Activated naive CD8-positive, alpha-beta T cell treated with anti-CD3 and anti-CD28 coated beads, Interleukin-2, amount 50 U/mL, for 16 hours (primary cell): ENCODE data around the gene DMGDH.

Source experiments
- DNase-seq: peaks from one replicate; pipeline ENCODE4 v3.0.0-alpha.2; 2020; ENCODE audit warnings: low read depth, low spot score

The DMGDH gene

DNA sequence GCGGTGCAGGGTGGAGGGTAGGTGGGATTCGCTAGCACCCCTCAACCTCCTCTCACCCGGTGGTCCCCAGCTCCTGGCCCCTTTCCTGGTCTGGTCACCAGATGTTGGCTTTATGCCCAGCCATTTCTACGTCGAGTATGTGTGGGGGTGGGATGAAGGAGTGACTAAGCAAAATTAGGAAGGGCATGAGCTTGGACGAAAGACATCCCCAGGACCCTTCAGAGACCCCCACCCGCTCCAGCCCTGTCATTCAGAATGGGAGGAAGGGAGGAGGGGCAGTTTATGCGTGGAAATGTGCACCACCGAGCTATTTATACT lies 835 bp upstream of the DMGDH start:
- DNase-seq, result no peak

- DNase-seq, result no peak
Observed at GRCh38 chr5:79062436-79062835, 7.0 kb downstream of the DMGDH start.

GRCh38 chr5:79059674-79060073 lies 9.8 kb downstream of the DMGDH start:
- DNase-seq, result no peak

- DNase-seq, result no peak
Observed at GRCh38 chr5:79056847-79057246, 12.6 kb downstream of the DMGDH start.

GRCh38 chr5:79055017-79055416 lies 14.5 kb downstream of the DMGDH start:
- no peak for DNase-seq

DNA sequence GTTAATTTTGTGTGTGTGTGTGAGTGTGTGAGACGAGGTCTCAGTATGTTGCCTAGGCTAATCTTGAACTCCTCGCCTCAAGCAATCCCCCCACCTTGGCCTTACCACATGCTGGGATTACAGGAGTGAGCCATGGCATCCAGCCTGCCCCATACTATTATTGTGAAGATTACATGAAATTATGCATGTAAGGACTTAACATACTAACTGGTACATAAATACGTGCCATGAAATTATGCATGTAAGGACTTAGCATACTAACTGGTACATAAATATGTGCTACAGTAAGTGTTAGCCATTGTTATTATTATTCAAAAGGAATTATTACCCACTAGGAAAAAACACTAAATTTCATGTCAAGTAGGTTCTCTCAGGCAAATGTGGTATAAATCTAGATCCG lies 16.2 kb downstream of the DMGDH start:
- no peak for DNase-seq

DNA sequence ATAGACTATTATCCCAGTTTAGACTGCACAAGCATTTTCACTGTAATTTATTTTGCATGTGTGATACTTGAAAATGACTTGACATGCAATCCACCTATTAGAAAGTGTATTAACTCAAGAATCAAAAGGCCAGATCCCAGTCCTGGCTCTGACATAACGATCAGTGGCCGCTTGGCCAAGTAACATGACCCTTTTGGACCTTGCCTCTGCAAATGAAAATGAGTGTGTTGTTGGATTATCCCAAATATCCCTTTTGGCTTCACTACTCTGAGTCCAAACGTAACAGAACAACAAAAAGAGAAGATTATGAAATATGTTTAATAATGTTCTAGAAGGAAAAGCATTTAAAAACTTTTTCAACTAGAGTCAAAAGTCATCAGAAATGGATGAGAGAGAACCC lies 19.0 kb downstream of the DMGDH start:
- DNase-seq, result no peak

DNA sequence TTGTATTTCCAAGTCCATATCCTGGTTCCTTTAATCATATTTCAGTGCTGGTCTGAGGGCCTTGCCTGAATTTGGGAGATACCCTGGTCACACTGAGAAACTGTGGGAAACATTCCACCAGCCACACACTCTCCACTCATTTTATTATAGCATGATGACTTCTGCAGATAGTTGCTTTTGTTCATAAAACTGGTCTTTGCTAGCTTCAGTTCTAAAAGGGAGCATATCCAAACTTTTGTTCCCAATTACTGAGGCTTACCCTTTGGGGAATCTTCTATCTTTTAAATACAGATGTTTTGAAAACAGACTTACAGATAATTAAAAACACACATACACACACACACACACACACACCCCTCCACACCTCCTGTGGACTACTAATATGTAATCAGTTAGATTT lies 21.0 kb downstream of the DMGDH start:
- no peak for DNase-seq

DNA sequence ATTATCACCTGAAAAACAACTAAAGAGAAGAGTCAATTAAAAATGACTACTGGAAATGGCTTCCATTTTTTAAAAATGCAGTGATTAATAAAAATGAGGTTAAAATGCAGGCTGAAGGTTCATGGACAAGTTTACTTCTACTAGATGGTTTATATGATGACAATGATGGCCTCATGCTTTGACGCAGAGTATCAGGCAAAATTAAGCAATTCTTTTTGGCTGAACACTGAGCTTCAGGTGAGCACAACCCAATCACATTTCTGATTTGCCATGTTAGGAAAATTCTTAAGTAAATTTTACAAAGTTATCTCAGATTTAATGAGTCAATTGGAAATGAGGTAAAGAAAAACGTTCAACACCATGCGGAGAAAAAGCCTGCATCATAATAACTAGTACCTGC lies 22.3 kb downstream of the DMGDH start:
- no peak for DNase-seq

GRCh38 chr5:79042188-79042587 lies 27.3 kb downstream of the DMGDH start:
- DNase-seq, result no peak

GRCh38 chr5:79036769-79037168 lies 32.7 kb downstream of the DMGDH start:
- no peak for DNase-seq

DNA sequence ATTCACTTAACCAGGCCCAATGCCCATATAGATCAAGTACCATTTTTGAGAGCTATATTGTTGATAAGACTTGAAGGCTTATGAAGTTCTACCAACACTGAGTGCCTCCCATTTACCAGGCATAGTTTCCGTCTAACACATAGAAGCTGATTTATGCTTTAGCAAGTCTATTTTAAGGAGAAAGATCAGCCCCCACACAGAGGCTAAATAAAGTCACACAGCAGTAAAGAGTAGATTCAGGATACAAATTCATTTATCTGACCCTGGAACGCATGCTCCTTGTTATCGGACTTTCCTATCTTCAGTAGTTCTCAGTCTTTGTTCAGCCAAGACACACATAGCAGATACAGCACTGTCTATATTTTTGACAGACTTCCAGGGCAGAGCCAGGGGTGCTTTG lies 34.2 kb downstream of the DMGDH start:
- no peak for DNase-seq

- DNase-seq, result no peak
Observed at GRCh38 chr5:79032782-79033181, 36.7 kb downstream of the DMGDH start.

DNA sequence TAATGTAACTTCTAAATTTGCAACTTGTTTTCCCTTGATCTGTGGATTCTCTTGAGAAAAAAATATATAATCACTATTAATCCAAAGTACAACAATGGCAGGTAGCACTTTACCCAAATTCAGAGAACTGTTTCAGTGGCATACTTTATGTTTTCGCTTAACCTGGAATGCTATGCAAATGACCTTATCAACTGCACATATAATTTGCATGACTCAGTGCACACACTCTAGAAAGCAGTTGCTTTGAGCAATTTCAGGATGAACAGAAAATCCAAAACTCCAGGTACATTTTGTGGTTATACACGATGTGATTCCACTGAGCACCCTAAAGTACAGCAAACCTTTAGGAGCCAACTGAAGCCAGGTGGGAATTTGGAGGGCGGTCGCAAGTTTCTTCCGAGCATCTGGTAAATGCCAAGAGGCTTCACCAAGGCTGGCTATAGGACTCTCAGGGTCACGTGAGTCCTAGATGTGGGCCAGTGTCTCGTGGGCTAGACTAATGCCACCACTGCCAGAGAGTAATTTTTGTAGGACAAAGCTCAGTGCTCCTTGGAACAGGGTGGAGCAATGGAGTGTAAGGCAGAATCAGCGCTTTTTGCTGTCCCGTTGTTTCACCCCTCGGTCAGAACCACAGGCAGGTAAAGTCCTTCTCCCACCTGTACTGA lies 37.3 kb downstream of the DMGDH start:
- DNase-seq, result no peak

GRCh38 chr5:79031485-79031867 lies 38.0 kb downstream of the DMGDH start:
- DNase-seq, result no peak

DNA sequence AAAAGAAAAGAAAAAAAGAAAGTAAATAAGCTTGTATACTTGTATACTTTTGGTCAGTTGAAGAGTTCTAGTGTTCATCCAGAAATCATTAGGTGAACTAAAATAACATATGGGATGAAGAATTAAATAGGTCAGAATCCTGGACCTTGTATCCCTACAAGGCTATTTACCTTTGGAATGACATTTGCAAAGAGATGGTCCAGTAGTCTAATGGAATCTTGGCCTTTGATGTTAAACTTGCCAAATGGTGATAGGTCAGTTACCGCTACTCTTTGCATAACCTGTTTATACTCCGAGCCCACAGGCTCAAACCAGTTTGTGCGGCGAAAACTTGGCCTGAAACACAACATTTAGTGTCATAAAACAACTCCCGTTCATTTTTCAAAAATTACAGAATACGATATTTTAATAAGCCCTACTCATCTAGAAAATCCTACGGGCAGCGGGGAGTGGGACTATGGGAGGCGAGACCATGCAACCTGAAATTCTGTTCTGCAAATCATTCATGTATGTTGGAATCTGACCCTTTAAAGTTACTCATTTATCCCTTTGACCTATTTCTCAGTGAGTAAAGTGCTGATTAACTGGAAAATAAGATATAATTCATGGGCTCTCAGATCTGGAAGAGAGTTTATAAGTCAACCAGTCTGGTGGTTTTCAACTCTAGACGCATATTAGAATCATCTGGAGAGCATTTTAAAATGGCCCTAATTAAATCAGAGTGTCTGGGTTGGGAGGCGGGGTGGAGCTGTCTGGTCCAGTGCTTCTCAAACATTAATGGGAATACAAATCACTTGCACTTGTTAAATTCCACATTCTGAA lies 38.6 kb downstream of the DMGDH start:
- DNase-seq, result no peak

DNA sequence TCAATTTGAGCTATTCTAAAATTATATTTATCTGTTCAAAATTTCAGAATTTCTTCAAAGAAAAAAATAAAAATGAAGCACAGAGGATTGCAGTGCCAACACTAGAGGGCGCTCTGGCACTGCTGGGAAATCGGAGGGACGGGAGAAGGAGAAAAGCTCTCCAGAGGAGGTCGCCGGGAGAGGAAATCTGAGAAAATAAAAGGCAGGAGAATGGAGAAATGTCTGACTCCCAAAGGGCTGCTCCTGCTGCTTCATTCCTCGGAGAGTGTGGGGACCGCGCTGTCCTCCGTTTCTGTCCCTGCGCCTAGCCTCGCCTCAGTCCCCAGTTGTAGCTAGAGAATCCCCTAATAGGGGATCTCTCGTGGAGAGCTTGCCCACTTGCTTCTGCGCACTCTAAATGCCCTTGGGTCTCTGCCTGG lies 44.4 kb downstream of the DMGDH start:
- DNase-seq, result no peak

- DNase-seq, result no peak
Observed at GRCh38 chr5:79023947-79024346, 45.5 kb downstream of the DMGDH start.

DNA sequence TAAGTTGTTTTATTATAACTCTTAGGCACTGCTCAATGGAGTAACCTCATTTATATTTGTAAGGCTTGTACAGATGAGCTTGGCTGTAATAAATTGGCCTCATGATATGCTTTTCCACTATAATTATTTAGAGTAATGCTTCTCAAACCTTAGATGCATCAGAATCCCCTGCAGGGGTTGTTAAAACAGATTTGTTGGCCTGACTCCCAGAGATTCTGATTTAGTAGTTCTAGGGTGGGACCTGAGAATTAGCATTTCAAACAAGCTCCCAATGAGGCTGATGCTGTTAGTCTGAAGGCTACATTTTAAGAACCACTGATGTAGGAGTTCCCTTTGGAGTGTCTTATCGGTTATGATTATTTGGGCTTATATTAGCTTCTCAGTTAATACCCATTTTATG lies 46.1 kb downstream of the DMGDH start:
- no peak for DNase-seq

- no peak for DNase-seq
Observed at GRCh38 chr5:79022771-79023170, 46.7 kb downstream of the DMGDH start.

DNA sequence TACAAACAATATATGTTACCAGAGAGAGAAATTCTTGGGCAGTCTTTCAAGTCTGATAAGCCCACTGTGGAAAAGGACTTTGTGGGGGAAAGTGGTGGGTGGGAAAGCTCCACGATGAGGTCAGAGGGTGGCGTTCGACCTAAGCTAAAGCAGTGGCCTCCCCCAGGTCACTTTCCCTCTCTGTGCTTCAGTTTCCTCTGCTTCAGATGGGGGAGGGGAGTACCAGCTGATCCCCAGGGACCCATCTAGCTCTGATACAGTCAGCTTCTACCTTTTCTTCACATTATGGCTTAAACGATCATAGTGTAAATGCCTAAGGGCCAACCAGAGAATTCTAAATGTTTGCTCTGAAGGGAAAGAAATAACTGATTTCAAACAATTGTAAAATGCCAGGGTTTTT lies 47.7 kb downstream of the DMGDH start:
- no peak for DNase-seq

DNA sequence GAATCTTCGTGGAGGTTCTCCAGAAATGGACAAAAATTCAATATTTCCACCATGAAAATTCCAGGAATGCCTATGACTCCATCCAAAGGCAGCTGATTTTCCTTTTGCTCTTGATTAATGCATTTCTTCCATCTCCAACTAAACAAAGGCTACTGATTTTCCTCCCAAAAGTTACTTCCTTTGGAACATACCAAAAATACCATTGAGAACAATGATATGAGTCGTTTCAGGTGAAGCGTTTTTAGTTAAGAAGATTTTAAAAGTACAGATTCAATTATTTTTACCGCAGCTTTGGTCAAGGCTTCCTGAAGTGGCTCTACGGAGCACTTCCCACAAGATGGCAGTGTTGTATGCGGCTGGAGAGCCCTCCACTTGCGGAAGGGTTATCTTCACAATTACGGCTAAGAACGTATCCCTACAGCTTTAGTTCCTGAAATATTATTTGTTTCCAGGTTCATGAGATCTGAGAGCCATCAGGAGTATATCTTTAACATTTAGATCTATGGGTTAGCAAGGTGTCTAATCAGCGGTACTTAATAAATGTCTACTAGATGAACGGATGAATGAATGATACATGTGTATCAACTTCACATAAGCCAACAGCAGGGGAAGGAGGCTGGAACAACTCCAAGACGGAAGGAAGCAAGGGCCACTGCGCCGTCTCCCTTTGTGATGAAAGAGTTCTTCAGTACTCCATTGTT lies 48.5 kb downstream of the DMGDH start:
- DNase-seq, result no peak

GRCh38 chr5:79014631-79015030 lies 54.8 kb downstream of the DMGDH start:
- no peak for DNase-seq
